ENCODE measurements around the gene DNHD1. TPM values are rescaled to one million over a fixed set of nuclear protein-coding genes. Genes with fewer than 3 reads are reported as not detected.

The DNHD1 gene
- total and polyA plus RNA-seq, 2 of the 8 experiments (the other 6 are each of a cell fraction or from before 2014, with no cell fraction given), result 5.0 to 6.8 TPM

GRCh38 chr11:6586434-6587359 is 89.6 kb downstream of the DNHD1 start (continued):
- TF ChIP-seq POLR2AphosphoS5 (IDR thresholded peaks at IDR 0.05; ENCODE audit: low read depth, low read length) (no peak), PHF8 (conservative IDR thresholded peaks at IDR 0.05; ENCODE audit: low read depth, low read length) (no peak), SP1 (IDR thresholded peaks at IDR 0.05; ENCODE audit: low read depth, low read length) (0 out of 2 replicates have a peak, but pooled peaks have one; percentile 30), TAF7 (optimal IDR thresholded peaks at IDR 0.05; ENCODE audit: borderline replicate concordance, low read depth, low read length) (no peak), HDAC2 (IDR thresholded peaks at IDR 0.05; ENCODE audit: borderline replicate concordance in 1 of 2, low read depth in 2 of 2, low read length in 2 of 2) (0 out of 4 replicates have a peak, but pooled peaks of 1 of the 2 experiments have one; percentile 58), MAFK (IDR thresholded peaks at IDR 0.05; ENCODE audit: low read depth, low read length) (no peak), MAX (IDR thresholded peaks at IDR 0.05) (peak; percentile 91)

Data from H1 (cell line).